ENCODE results near the gene CTDSP2. TPM values are rescaled to one million over a fixed set of nuclear protein-coding genes. Genes with fewer than 3 reads are reported as not detected.
"Not testable (repeated sequence)": the region's sequence is repeated elsewhere in the genome, so short reads cannot be mapped to it uniquely, and the experiment has no call there.

The CTDSP2 gene
- total RNA-seq, 1 donor from 2014 or later = 82.6 TPM

DNA sequence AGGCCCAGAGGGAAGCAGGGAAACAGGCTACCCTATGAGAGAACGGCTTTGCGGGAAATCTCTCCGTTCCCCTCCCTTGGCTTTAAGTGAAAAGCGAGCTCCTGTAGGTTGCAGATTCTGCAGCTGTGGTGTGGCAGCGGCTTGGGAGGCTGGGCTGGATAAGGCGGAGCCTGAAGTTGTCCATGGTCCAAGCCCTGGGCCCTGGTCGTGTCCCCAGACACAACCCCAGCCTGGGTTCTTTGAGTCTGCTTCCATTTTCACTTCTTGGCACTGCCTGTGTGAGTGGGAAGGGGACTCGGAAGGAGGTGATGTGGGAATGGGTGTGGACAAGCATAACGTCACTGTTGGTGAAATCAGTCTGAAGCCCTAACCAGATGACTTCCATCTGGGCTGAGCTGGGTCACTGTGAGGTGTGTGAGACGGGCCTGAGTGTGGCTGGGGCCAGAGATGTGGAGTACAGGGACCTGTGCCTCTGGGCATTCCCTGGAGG lies 43.0 kb upstream of the CTDSP2 start:
- H3K36me3 ChIP-seq = no peaks in the 10 kb centered on the region
- peak overlapping the region; percentile 98 for H3K27ac ChIP-seq (replicated peaks)
- H3K9me3 ChIP-seq (replicated peaks) = peaks cover 8% of the 10 kb centered on the region
- peaks cover 78% of the 10 kb centered on the region for H3K4me1 ChIP-seq
- peak; percentile 83 for DNase-seq
- TF ChIP-seq, protein P1, sequence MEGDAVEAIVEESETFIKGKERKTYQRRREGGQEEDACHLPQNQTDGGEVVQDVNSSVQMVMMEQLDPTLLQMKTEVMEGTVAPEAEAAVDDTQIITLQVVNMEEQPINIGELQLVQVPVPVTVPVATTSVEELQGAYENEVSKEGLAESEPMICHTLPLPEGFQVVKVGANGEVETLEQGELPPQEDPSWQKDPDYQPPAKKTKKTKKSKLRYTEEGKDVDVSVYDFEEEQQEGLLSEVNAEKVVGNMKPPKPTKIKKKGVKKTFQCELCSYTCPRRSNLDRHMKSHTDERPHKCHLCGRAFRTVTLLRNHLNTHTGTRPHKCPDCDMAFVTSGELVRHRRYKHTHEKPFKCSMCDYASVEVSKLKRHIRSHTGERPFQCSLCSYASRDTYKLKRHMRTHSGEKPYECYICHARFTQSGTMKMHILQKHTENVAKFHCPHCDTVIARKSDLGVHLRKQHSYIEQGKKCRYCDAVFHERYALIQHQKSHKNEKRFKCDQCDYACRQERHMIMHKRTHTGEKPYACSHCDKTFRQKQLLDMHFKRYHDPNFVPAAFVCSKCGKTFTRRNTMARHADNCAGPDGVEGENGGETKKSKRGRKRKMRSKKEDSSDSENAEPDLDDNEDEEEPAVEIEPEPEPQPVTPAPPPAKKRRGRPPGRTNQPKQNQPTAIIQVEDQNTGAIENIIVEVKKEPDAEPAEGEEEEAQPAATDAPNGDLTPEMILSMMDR (IDR thresholded peaks at IDR 0.05; ENCODE audit: borderline replicate concordance) = no peak
- peak overlapping the region; percentile 50 for H3K4me3 ChIP-seq
- intact Hi-C loops (cut with micrococcal nuclease) = no loop called here
- H3K27me3 ChIP-seq (ENCODE audit: low read depth) = no peaks in the 10 kb centered on the region

DNA sequence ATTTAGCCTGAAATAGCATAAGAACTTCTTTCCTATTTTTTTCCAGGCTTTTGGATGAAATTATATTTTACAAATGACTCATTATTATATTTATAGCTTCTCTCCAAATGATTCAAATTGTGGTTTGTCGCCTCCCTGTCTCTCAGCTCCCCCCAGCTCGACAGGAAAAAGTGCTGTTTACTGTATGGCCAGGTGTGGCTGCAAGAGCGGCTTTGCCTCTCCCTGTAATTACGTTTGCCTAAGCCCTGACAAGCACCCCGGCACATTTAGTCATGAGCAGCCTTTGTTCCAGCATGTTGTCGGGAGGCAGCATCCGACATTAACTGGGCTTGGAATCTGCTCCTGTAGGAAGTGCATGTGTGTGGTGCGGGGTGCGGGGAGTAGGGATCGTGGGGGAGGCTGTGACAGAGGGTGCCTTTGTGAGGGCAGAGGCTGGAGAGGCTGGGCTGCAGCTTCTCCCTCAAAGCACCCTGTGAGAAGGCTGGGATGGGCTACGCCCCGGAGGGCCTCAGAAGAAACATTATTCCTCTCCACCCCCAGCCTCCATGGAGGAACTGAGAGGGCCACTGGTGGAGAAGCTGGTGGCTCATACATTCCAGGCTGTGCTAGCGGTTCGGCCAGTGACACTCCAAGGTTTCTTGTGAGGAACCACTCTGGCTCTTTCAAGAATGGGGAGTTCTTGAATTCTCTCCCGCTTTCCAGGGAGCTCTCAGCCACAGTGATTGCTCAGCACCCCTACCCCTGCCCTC lies 42.1 kb upstream of the CTDSP2 start:
- intact Hi-C loops (cut with micrococcal nuclease) = no loop called here
- H3K4me3 ChIP-seq = peak overlapping the region; percentile 50
- peaks cover 68% of the 10 kb centered on the region for H3K4me1 ChIP-seq

GRCh38 chr12:57887631-57888408 lies 41.3 kb upstream of the CTDSP2 start:
- Histone ChIP-seq H3K27me3 (ENCODE audit: low read depth) (no peaks in the 10 kb centered on the region), H3K4me3 (peak overlapping the region; percentile 50), H3K36me3 (no peaks in the 10 kb centered on the region), H3K9me3 (replicated peaks) (peaks cover 8% of the 10 kb centered on the region), H3K27ac (replicated peaks) (peak overlapping the region; percentile 98), H3K4me1 (peaks cover 61% of the 10 kb centered on the region)
- TF ChIP-seq, protein P1 (IDR thresholded peaks at IDR 0.05; ENCODE audit: borderline replicate concordance) = no peak
- DNase-seq = no peak
- intact Hi-C loops (cut with micrococcal nuclease) = no loop called here

More for the DNA sequence above, 42.1 kb upstream of the CTDSP2 start:
- Histone ChIP-seq H3K27ac (replicated peaks) (peak overlapping the region; percentile 98), H3K9me3 (replicated peaks) (peaks cover 8% of the 10 kb centered on the region), H3K27me3 (ENCODE audit: low read depth) (no peaks in the 10 kb centered on the region), H3K36me3 (no peaks in the 10 kb centered on the region)
- TF ChIP-seq, protein P1 (IDR thresholded peaks at IDR 0.05; ENCODE audit: borderline replicate concordance) = no peak
- peak; percentile 32 for DNase-seq

- H3K27me3 ChIP-seq (ENCODE audit: low read depth); H3K4me3 ChIP-seq; H3K9me3 ChIP-seq (replicated peaks); DNase-seq; H3K36me3 ChIP-seq; intact Hi-C loops (cut with micrococcal nuclease): not testable (repeated sequence)
- H3K4me1 ChIP-seq = peaks cover 52% of the 10 kb centered on the region
- H3K27ac ChIP-seq (replicated peaks) = peak overlapping the region; percentile 62
Measured at GRCh38 chr12:57886964-57887363, 40.4 kb upstream of the CTDSP2 start.

DNA sequence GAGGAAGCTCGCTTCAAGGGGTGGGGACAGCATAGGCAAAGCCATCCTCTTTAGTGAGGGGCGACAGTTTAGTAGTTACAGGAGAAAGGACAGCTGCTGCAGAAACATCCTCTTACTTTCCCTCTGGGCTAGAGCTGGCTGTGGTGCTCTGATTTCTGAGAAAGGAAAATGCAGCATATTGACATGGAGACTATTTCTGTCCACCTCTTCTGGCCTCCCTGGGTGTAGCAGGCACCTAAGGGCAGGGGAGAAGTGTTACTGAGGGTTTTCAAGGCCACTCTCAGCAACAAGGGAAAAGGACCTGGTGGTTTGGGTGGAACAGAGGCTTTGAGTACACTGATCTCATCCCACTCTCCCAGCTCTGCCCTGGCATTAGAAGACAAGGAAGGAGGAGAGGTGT lies 40.0 kb upstream of the CTDSP2 start:
- intact Hi-C loops (cut with micrococcal nuclease) = no loop called here
- Histone ChIP-seq H3K4me3 (no peak overlapping the region), H3K27me3 (ENCODE audit: low read depth) (no peaks in the 10 kb centered on the region), H3K4me1 (peaks cover 48% of the 10 kb centered on the region), H3K27ac (replicated peaks) (peak overlapping the region; percentile 62), H3K9me3 (replicated peaks) (peaks cover 8% of the 10 kb centered on the region), H3K36me3 (no peaks in the 10 kb centered on the region)
- TF ChIP-seq, protein P1 (IDR thresholded peaks at IDR 0.05; ENCODE audit: borderline replicate concordance) = no peak
- DNase-seq = no peak
